Measurements from ENCODE around the gene COA8. TPM values are rescaled to one million over a fixed set of nuclear protein-coding genes. Genes with fewer than 3 reads are reported as not detected.

Gene COA8
- total and polyA plus RNA-seq, 2 of the 8 experiments (the other 6 are each of a cell fraction or from before 2014, with no cell fraction given), result 7.1 to 35.5 TPM

DNA sequence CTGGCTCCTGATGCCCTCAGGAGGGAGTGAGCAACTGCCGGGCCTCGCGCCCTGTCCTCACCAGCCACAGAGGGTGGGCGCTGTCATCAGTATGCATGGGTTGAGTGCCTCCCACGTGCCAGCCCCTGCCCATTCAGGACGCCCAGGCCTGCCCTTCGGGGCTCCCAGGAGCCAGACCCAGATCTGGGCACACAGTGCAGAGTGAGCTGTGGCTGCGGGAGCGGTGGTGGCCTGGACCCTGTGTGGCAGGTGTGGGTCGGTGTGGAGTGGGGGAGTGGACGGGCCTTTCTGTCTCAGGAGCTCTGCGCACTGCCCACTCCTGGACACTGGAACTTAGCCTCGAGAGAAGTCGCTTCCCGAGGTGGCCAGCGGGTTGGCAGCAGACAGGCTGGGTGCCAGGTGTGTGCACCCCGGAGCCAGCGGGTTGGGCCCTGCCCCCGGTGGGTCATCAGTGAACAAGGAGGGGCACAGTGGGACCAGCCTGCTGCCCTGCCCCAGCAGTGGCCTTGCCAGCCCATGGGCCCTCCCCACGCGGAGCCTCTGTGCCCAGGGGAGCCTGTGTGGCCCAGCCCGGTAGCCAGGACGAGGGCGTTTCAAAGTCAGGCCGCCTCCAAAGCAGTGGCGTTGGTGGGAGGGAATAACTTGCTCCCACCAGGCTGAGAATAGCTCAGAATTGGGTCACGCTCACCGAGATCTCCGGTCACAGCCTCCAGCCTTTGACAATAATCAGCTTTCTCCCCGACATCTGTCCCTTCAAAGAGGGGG is 24.3 kb upstream of the COA8 start:
- Histone ChIP-seq H2BK5ac (ENCODE audit: low read depth, low read length) (no peak overlapping the region; the same call in 1 of the 2 replicates), H3K79me1 (ENCODE audit: low read depth, low read length) (no peaks in the 10 kb centered on the region), H3K23ac (ENCODE audit: insufficient read length) (no peak overlapping the region), H4K5ac (ENCODE audit: insufficient read length, low read depth, low read length) (no peak overlapping the region), H3K23me2 (ENCODE audit: low read depth, low read length) (no peaks in the 10 kb centered on the region), H2BK15ac (ENCODE audit: low read length) (no peak overlapping the region), H3K56ac (replicated peaks; ENCODE audit: insufficient read length, low read depth, low read length) (no peak overlapping the region), H3K4ac (replicated peaks; ENCODE audit: insufficient read length, low read depth, low read length) (no peak overlapping the region), H2BK20ac (ENCODE audit: low read length) (no peak overlapping the region), H2AK5ac (ENCODE audit: low read depth, low read length) (no peak overlapping the region), H4K20me1 (replicated peaks in 1 of 2; ENCODE audit: control insufficient read depth in 1 of 2, insufficient read depth in 2 of 2, low read length in 2 of 2) (peaks cover 3 to 20% of the 10 kb centered on the region in 2 experiments), H3K4me2 (ENCODE audit: insufficient read depth in 1 of 2, low read depth in 2 of 2, low read length in 2 of 2) (no peak overlapping the region), H3K9ac (replicated peaks in 1 of 4; ENCODE audit: extremely low read depth in 1 of 4, low read depth in 3 of 4, low read length in 3 of 4) (no peak overlapping the region), H2AFZ (ENCODE audit: low read length) (no peak overlapping the region), H3K9me3 (ENCODE audit: insufficient read depth in 2 of 2, low read depth in 1 of 2, low read length in 1 of 2) (no peaks in the 10 kb centered on the region), H3K27ac (ENCODE audit: low read depth, low read length) (no peak overlapping the region), H2BK120ac (replicated peaks; ENCODE audit: low read depth, low read length) (no peak overlapping the region), H2BK12ac (ENCODE audit: low read depth, low read length) (no peak overlapping the region), H3K36me3 (ENCODE audit: control insufficient read depth in 2 of 4, insufficient read depth in 4 of 4, low read length in 3 of 4) (peaks cover 0 to 14% (median 0%) of the 10 kb centered on the region in 4 experiments; a peak in 1 of 8 replicates), H3K4me1 (replicated peaks in 1 of 4; ENCODE audit: control insufficient read depth in 3 of 4, insufficient read depth in 4 of 4, low read length in 3 of 4) (peaks cover 0 to 24% (median 21%) of the 10 kb centered on the region in 4 experiments; a peak in 6 of 7 replicates), H3K4me3 (ENCODE audit: extremely low read depth in 1 of 4, insufficient read depth in 2 of 4, low read depth in 3 of 4, low read length in 4 of 4) (no peak overlapping the region), H3K18ac (ENCODE audit: extremely low read depth, low read length) (no peak overlapping the region), H4K8ac (ENCODE audit: extremely low read depth, insufficient read depth, low read length) (no peak overlapping the region), H3K27me3 (replicated peaks in 1 of 4; ENCODE audit: control insufficient read depth in 3 of 4, extremely low read depth in 1 of 4, insufficient read depth in 3 of 4, low read length in 3 of 4) (no peaks in the 10 kb centered on the region; a peak in 2 of 7 replicates), H3K79me2 (ENCODE audit: control insufficient read depth in 1 of 2, insufficient read depth in 2 of 2, low read length in 2 of 2) (no peaks in the 10 kb centered on the region), H3K14ac (ENCODE audit: insufficient read length) (no peak overlapping the region), H4K91ac (replicated peaks; ENCODE audit: insufficient read length, low read length) (no peak overlapping the region)
- 82% methylated on average over 30 of the region's 30 CpGs; no CpG with 5 or more reads in 1 of the 2 experiments for WGBS, 2 experiments (ENCODE audit: extremely low coverage in 1 of 2, insufficient coverage in 1 of 2, insufficient read length in 1 of 2, insufficient replicate concordance in 2 of 2, low coverage in 1 of 2, low lambda C conversion rate in 2 of 2, missing lambda C conversion rate in 1 of 2)
- ChIA-PET CTCF (ENCODE audit: partially characterized antibody) (interaction anchor here (0.9 to 28.8 kb wide), 5 partner anchors 7 to 29 kb away, joined by 3 to 921 read pairs (median 6); partner anchors contain the start of genes CKB and TRMT61A), POLR2A (ENCODE audit: partially characterized antibody) (interaction anchor here (0.8 to 29.8 kb wide), 9 partner anchors 8 to 65 kb away, joined by 3 to 844 read pairs (median 3); partner anchors contain the start of genes CKB and TRMT61A)
- DNase-seq (ENCODE audit: low read depth in 1 of 2, low spot score in 2 of 2) (no peak), FAIRE-seq (no peak)
- TF ChIP-seq, protein P1, sequence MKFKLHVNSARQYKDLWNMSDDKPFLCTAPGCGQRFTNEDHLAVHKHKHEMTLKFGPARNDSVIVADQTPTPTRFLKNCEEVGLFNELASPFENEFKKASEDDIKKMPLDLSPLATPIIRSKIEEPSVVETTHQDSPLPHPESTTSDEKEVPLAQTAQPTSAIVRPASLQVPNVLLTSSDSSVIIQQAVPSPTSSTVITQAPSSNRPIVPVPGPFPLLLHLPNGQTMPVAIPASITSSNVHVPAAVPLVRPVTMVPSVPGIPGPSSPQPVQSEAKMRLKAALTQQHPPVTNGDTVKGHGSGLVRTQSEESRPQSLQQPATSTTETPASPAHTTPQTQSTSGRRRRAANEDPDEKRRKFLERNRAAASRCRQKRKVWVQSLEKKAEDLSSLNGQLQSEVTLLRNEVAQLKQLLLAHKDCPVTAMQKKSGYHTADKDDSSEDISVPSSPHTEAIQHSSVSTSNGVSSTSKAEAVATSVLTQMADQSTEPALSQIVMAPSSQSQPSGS (IDR thresholded peaks at IDR 0.05; ENCODE audit: low read length), result no peak
- TF ChIP-seq SIRT6 (IDR thresholded peaks at IDR 0.05; ENCODE audit: low read length) (no peak), TCF12 (IDR thresholded peaks at IDR 0.05; ENCODE audit: low read depth, low read length) (no peak), GABPA (IDR thresholded peaks at IDR 0.05; ENCODE audit: borderline replicate concordance, insufficient read depth, low read length) (no peak), SIX5 (IDR thresholded peaks at IDR 0.05; ENCODE audit: low read depth, low read length) (no peak), RBBP5 (IDR thresholded peaks at IDR 0.05; ENCODE audit: borderline replicate concordance, low read depth, low read length) (no peak), HDAC2 (IDR thresholded peaks at IDR 0.05; ENCODE audit: borderline replicate concordance in 1 of 2, low read depth in 2 of 2, low read length in 2 of 2) (no peak), KDM1A (IDR thresholded peaks at IDR 0.05; ENCODE audit: borderline replicate concordance, low read length) (no peak)
- TF ChIP-seq, protein P2, sequence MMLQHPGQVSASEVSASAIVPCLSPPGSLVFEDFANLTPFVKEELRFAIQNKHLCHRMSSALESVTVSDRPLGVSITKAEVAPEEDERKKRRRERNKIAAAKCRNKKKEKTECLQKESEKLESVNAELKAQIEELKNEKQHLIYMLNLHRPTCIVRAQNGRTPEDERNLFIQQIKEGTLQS (IDR thresholded peaks at IDR 0.05; ENCODE audit: insufficient read depth, low read depth, low read length), result no peak

Data from H1 (cell line).